GM12873 (cell line): ENCODE measurements around the gene BCL11B.

Experiments
- TF ChIP-seq, protein P1 (sequence below): IDR thresholded peaks from 2 replicates; pipeline ENCODE4 v1.5.1; 2012; ENCODE audit warnings: low read depth, mild to moderate bottlenecking, moderate library complexity, low read length, control low read depth; ENCODE audit not compliant: insufficient read depth; ENCODE audit errors: missing control alignments

BCL11B gene

DNA sequence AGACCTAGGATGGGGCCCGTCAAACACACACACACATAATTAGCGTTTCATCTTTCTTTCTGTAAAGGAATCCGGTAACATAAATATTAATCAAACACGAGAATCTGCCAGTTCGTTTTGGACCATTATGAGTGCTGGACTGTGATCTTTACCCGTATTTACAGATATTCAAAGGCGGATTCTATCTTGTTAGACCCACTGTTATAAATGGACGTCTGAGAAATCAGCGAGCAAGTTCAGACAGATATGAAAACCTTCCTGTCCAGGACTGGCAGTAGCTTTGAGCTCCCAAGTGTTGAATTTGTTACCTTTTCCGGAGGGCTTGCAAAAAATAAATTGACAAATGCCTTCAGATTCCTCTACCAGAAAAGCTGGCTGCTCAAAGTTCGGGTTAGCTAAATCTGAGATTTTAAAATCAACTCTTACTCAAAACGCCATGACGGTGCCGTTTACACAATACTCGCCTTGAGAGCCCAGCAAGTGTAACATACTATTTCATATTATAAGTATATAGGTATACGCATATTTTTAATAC, 27.6 kb downstream of the BCL11B start:
- TF ChIP-seq, protein P1, sequence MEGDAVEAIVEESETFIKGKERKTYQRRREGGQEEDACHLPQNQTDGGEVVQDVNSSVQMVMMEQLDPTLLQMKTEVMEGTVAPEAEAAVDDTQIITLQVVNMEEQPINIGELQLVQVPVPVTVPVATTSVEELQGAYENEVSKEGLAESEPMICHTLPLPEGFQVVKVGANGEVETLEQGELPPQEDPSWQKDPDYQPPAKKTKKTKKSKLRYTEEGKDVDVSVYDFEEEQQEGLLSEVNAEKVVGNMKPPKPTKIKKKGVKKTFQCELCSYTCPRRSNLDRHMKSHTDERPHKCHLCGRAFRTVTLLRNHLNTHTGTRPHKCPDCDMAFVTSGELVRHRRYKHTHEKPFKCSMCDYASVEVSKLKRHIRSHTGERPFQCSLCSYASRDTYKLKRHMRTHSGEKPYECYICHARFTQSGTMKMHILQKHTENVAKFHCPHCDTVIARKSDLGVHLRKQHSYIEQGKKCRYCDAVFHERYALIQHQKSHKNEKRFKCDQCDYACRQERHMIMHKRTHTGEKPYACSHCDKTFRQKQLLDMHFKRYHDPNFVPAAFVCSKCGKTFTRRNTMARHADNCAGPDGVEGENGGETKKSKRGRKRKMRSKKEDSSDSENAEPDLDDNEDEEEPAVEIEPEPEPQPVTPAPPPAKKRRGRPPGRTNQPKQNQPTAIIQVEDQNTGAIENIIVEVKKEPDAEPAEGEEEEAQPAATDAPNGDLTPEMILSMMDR, result no peak

DNA sequence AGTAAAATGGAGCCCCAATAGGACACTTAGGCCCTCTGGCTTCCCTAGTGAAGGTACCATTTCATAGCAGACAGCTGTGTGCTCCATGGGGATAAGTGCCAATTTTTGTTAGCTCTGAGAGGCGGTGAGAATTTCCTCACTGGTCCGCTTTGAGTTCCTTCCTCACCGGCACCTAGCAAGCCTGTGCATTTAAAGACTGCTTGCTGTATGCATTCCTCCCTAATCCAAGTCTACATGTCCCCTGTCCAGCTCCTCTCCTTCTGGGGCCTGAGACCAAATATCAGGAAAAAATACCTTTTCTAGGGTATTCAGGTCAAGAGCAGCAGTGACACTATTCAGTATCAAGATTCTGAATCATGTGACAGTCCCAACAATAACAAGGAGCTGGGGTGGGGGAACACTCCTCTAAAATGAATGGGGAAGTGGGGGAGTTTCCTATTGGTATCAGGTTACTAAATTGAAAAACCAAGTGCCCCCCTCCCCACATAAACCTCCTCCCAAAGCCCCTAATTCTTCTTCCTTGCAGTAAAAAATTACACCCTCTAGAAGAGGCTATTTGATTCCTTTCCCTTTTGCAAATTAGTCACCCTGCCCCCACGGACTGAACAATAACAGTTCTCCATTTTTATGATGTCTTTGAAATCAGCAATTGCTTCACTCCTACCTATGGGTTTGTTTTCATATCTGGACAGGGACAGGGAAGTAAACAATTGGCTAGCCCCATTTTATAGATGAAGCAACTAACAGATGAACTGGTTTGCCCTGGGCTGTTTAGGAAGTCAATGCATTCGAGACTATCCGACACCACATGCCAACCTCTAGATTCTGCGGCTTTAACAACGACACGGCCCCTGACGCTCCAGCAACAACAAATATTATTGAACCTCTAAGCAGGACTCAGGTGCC, 28.9 kb downstream of the BCL11B start:
- TF ChIP-seq, protein P1, result no peak

GRCh38 chr14:99242238-99242637, 29.8 kb downstream of the BCL11B start:
- TF ChIP-seq, protein P1, result no peak

DNA sequence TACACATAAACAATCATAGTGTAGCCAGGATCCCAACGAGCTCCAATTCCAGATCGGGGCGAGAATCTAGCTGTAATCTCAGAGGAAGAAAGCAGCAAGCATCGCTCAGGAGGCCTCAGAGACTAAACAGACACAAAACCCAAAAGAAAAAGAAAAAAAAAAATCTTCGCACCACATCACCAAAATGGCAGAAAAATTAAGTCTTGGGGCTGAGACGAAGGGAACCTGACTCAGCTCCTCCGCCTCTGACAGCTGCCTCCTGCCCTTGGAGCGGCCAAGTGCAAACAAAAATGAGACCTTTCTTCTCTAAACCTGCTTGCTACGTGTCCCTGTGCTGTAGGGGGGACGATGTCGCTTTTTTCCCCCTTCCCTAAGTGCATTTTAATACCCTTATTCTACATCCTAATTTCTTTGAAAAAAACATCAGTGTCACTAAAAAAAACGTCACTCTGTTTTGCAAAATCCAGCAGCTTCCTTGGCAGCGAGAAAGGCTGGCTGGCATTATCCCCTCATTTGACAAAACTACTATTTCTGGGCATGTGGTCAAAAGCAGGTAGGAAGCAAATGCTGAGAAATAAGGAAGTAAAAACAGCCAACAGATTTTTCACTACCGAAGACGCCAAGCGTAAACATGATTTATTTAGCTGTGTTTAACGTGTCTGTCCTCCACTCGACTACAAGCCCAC, 30.5 kb downstream of the BCL11B start:
- TF ChIP-seq, protein P1, result no peak

DNA sequence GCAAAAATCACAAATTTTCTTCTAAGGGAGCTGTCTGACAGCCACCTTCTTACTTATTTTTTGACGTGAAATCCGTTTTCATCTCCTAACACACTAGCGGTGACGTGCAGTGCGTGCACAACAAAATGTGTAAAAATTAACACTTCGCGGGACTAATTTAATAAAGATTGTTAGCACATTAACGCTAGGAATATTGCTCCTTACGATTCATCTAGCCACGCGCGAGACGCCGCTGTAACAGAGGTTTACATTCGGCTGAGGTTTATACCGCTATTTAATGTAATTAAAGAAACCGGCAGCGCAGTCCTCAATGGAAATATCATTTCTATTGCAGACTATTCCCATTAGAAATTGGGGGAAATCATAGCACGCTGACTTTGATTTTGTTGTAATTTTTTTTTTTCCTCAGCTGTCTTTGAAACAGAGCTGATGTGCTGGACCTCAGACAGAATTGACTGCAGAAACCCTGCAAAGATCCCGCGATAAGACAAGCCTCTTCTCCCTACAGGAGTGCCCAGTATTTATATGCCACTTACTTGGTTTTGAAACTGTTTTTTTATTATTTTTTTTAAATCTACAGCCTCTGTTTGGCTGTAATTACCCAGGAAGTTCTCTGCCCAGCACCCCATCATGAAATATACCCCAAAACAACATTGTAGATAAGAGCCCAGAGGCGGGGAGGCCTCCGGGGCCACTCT, 31.2 kb downstream of the BCL11B start:
- TF ChIP-seq, protein P1, result no peak

GRCh38 chr14:99239661-99240092, 32.3 kb downstream of the BCL11B start:
- TF ChIP-seq, protein P1, result no peak
